ENCODE results near the gene IGF1R. TPM values are rescaled to one million over a fixed set of nuclear protein-coding genes. Genes with fewer than 3 reads are reported as not detected.

IGF1R gene
- total and polyA plus RNA-seq, 2 donors (not counting 3 experiments of a cell fraction or from before 2014, with no cell fraction given): 16.1 to 59.1 TPM

DNA sequence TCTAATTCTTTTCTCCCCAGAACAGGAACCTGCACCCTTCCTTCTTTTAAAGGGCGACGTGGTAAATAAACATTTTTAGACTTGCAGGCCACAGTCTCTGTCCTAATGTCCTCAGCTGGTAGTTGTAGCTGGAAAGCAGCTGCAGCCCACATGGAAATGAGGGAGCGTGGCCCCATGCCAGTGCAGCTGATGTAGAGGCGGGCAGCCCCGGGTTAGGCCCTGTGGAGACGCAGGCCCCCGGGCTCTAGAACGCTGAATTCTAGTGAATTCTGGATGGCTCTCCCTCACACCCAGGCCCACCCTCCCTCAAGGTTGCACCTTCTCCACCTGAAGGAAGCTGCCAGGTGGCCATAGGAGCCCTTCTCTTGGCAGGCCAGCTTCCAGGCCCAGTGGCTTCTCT lies 307.0 kb downstream of the IGF1R start:
- no TSS peak for BruUV-seq (replicated peaks)
- no peak overlapping the region for H3K27ac ChIP-seq (ENCODE audit: insufficient read depth, low read depth, low read length)
- H3K4me1 ChIP-seq (ENCODE audit: control insufficient read depth, extremely low read depth, insufficient read depth, low read length): peaks cover 3% of the 10 kb centered on the region
- no peak overlapping the region for H3K9ac ChIP-seq (replicated peaks; ENCODE audit: extremely low read depth, insufficient read depth, low read length)
- no peaks in the 10 kb centered on the region for H3K27me3 ChIP-seq (ENCODE audit: control insufficient read depth in 2 of 2, insufficient read depth in 2 of 2, low read length in 2 of 2)
- no peak overlapping the region for H2AFZ ChIP-seq (ENCODE audit: low read depth, low read length)
- no peaks in the 10 kb centered on the region for H3K9me1 ChIP-seq (replicated peaks; ENCODE audit: control insufficient read depth, extremely low read depth, insufficient read depth, low read length)
- POLR2A ChIA-PET: no interaction called here
- no peaks in the 10 kb centered on the region for H4K20me1 ChIP-seq (replicated peaks; ENCODE audit: control insufficient read depth, extremely low read depth, insufficient read depth, low read length)
- FAIRE-seq (no peak), DNase-seq (ENCODE audit: low read depth, low spot score) (no peak)
- CTCF ChIA-PET: no interaction called here
- no peaks in the 10 kb centered on the region for H3K79me2 ChIP-seq (ENCODE audit: control insufficient read depth, insufficient read depth, low read length)
- peaks cover 3 to 27% of the 10 kb centered on the region in 2 experiments for H3K36me3 ChIP-seq (ENCODE audit: control insufficient read depth in 2 of 2, extremely low read depth in 1 of 2, insufficient read depth in 2 of 2, low read length in 2 of 2)
- no peak overlapping the region for H3K4me2 ChIP-seq (ENCODE audit: insufficient read depth, low read length)
- dilution Hi-C loops (cut with MboI; ENCODE audit: extremely low pct_ligation_motif_present, low sequenced_read_pairs): no loop called here
- no peak overlapping the region for H3K4me3 ChIP-seq (replicated peaks in 1 of 3; ENCODE audit: insufficient read depth in 1 of 3, low read depth in 1 of 3, low read length in 3 of 3)
- H3K9me3 ChIP-seq (replicated peaks; ENCODE audit: control insufficient read depth, insufficient read depth, low read length): no peaks in the 10 kb centered on the region
- intact Hi-C loops (cut with micrococcal nuclease): no loop called here
- TF ChIP-seq POLR2AphosphoS5 (IDR thresholded peaks at IDR 0.05; ENCODE audit: insufficient read depth, low read depth, low read length): no peak
- no peak for TF ChIP-seq JUN (IDR thresholded peaks at IDR 0.05; ENCODE audit: borderline replicate concordance, insufficient read depth, insufficient read length, low read depth)
- no peak for TF ChIP-seq FOS (IDR thresholded peaks at IDR 0.05; ENCODE audit: borderline replicate concordance, insufficient read depth, low read length)
- no peak for TF ChIP-seq POLR2A (IDR thresholded peaks at IDR 0.05; ENCODE audit: low read depth, low read length)

DNA sequence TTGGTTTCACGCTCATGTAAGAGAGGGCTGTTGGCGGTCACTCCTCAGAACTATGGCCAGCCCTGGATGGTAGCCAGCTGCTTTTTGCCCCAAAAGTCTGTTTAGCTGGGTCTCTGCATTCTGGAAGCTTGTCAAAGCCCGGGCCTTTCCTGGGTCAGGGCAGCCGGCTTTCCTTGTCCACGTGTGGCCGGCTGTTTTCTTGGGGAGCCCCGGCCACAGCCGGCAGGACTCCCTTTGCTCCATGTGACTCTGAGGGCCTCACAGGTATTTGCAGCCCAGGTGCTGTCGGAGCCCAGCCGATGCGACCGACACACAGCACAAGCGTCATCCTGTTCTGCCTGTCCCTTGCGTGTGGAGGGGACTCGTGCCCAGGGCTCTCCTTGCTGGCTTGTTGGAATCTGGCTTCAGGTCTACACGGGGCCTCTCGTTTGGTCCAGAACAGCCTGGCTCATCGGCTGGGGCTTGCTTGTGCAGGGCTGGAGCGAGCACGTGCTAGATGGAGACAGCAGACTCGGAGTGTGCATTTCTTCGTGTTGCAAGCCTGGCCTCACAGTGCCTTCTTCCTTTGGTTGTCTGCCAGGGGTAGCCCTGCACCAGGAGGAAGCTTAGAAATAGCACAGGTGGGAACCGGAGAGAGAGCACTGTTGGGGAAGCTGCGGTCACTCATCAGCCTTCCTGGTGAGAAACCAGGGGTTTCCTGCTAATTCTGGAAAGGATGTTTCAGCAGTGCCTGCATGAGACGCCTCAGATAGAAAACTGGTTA lies 307.8 kb downstream of the IGF1R start:
- Histone ChIP-seq H4K20me1 (replicated peaks; ENCODE audit: control insufficient read depth, extremely low read depth, insufficient read depth, low read length) (no peaks in the 10 kb centered on the region), H3K27me3 (ENCODE audit: control insufficient read depth in 2 of 2, insufficient read depth in 2 of 2, low read length in 2 of 2) (no peaks in the 10 kb centered on the region), H3K27ac (ENCODE audit: insufficient read depth, low read depth, low read length) (no peak overlapping the region), H3K4me3 (replicated peaks in 1 of 3; ENCODE audit: insufficient read depth in 1 of 3, low read depth in 1 of 3, low read length in 3 of 3) (no peak overlapping the region), H2AFZ (ENCODE audit: low read depth, low read length) (no peak overlapping the region), H3K9me1 (replicated peaks; ENCODE audit: control insufficient read depth, extremely low read depth, insufficient read depth, low read length) (no peaks in the 10 kb centered on the region), H3K9ac (replicated peaks; ENCODE audit: extremely low read depth, insufficient read depth, low read length) (no peak overlapping the region), H3K9me3 (replicated peaks; ENCODE audit: control insufficient read depth, insufficient read depth, low read length) (no peaks in the 10 kb centered on the region), H3K36me3 (ENCODE audit: control insufficient read depth in 2 of 2, extremely low read depth in 1 of 2, insufficient read depth in 2 of 2, low read length in 2 of 2) (peaks cover 2 to 26% of the 10 kb centered on the region in 2 experiments), H3K79me2 (ENCODE audit: control insufficient read depth, insufficient read depth, low read length) (no peaks in the 10 kb centered on the region), H3K4me1 (ENCODE audit: control insufficient read depth, extremely low read depth, insufficient read depth, low read length) (peaks cover 3% of the 10 kb centered on the region), H3K4me2 (ENCODE audit: insufficient read depth, low read length) (no peak overlapping the region)
- dilution Hi-C loops (cut with MboI; ENCODE audit: extremely low pct_ligation_motif_present, low sequenced_read_pairs): no loop called here
- intact Hi-C loops (cut with micrococcal nuclease): no loop called here
- POLR2A ChIA-PET: no interaction called here
- TF ChIP-seq POLR2AphosphoS5 (IDR thresholded peaks at IDR 0.05; ENCODE audit: insufficient read depth, low read depth, low read length) (no peak), MYC (IDR thresholded peaks at IDR 0.05; ENCODE audit: low read depth, low read length) (no peak), GATA2 (IDR thresholded peaks at IDR 0.05; ENCODE audit: insufficient read depth, insufficient read length, low read depth, low read length) (no peak), FOS (IDR thresholded peaks at IDR 0.05; ENCODE audit: borderline replicate concordance, insufficient read depth, low read length) (no peak), CTCF (IDR thresholded peaks at IDR 0.05; ENCODE audit: extremely low read depth in 1 of 2, insufficient read depth in 1 of 2, low read depth in 1 of 2, low read length in 2 of 2) (no peak), JUN (IDR thresholded peaks at IDR 0.05; ENCODE audit: borderline replicate concordance, insufficient read depth, insufficient read length, low read depth) (no peak), POLR2A (IDR thresholded peaks at IDR 0.05; ENCODE audit: low read depth, low read length) (no peak), EZH2 (IDR thresholded peaks at IDR 0.05; ENCODE audit: borderline replicate concordance, low read depth, low read length, severe bottlenecking) (no peak)
- TF ChIP-seq, protein P1, sequence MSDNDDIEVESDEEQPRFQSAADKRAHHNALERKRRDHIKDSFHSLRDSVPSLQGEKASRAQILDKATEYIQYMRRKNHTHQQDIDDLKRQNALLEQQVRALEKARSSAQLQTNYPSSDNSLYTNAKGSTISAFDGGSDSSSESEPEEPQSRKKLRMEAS (IDR thresholded peaks at IDR 0.05; ENCODE audit: insufficient read depth, insufficient read length): no peak
- FAIRE-seq: no peak
- BruUV-seq (replicated peaks): no TSS peak
- CTCF ChIA-PET: no interaction called here
- DNase-seq (ENCODE audit: low read depth, low spot score): peak; percentile 46
